ENCODE data around the gene SMIM45.

The SMIM45 gene

GRCh38 chr22:41971431-41971830 lies 19.5 kb downstream of the SMIM45 start:
- Histone ChIP-seq H3K27me3 (ENCODE audit: control insufficient read depth, insufficient read depth, low read length) (peaks cover 32% of the 10 kb centered on the region), H3K27ac (ENCODE audit: low read length) (no peak overlapping the region), H3K4me1 (ENCODE audit: control insufficient read depth, insufficient read depth, low read length) (peaks cover 3% of the 10 kb centered on the region), H3K36me3 (ENCODE audit: control insufficient read depth, insufficient read depth, low read length) (no peaks in the 10 kb centered on the region), H3K9me3 (ENCODE audit: control insufficient read depth, low read depth, low read length) (no peaks in the 10 kb centered on the region), H3K4me3 (ENCODE audit: low read length) (no peak overlapping the region)
- no peak for DNase-seq
- WGBS (ENCODE audit: insufficient coverage, low lambda C conversion rate): no CpG with 5 or more reads among the region's 11 CpGs

DNA sequence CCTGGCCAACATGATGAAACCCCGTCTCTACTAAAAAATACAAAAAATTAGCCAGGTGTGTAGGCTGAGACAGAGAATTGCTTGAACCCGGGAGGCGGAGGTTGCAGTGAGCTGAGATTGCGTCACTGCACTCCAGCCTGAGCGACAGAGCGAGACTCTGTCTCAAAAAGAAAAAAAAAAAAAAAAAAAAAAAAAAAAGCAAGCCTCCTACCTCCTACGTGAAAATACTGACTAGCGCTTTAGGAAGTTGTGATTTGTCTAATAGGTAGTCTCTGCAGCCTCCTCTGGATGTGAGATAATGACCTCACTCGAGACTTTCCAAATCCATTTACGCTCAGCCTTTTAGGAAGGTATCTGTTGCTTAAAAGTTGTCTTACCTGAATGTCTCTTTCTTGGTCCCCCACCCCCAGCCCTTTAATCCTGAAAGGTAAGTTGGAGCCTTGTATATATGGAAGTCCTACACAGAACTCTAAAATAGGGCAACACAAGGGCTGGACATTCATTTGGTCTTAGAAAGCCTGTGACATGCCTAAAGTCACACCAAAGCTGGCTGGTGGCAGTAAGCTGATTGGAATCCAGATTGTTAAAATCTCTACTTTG lies 22.8 kb downstream of the SMIM45 start:
- no peaks in the 10 kb centered on the region for H3K4me1 ChIP-seq (ENCODE audit: control insufficient read depth, insufficient read depth, low read length)
- H3K4me3 ChIP-seq (ENCODE audit: low read length): no peak overlapping the region
- no peaks in the 10 kb centered on the region for H3K9me3 ChIP-seq (ENCODE audit: control insufficient read depth, low read depth, low read length)
- no peak overlapping the region for H3K27ac ChIP-seq (ENCODE audit: low read length)
- H3K27me3 ChIP-seq (ENCODE audit: control insufficient read depth, insufficient read depth, low read length): peaks cover 57% of the 10 kb centered on the region
- DNase-seq: no peak
- no CpG with 5 or more reads among the region's 10 CpGs for WGBS (ENCODE audit: insufficient coverage, low lambda C conversion rate)
- no peaks in the 10 kb centered on the region for H3K36me3 ChIP-seq (ENCODE audit: control insufficient read depth, insufficient read depth, low read length)

DNA sequence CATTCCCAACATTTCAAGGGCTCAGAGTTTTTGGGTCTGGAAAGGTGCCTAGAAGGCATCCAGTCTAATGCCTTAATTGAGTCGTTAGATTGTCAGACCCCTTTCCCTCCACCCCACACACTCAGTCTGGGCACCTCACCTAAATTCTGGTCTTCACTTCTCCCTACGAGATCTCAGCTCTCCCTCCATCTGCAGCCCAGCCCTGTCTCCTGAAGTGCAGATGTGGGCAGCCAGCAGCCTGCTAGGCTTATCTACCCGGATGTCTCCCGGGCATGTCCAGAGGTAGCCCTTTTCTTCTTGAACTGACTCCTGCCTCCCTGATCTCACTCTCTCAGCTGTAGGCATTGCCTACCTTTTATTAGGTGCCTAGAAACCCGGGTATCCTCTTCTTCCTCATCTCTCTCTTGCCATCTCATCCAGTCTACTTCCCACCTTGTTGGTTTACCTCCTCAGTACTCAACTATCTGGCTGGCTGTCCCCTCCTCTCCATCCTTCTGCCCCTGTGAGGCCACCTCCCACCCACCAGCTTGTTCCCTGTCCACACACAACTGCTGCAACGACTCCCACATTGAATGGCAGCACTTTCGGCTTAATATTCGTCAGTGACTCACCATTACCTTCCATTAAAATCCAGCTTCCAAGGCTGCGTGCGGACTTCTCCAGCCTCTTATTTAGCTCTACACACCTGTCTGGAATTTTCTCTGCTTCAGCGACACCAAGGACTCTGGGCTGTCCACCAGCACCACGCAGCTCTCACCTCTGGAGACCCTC lies 23.5 kb downstream of the SMIM45 start:
- no peak overlapping the region for H3K4me3 ChIP-seq (ENCODE audit: low read length)
- no peaks in the 10 kb centered on the region for H3K4me1 ChIP-seq (ENCODE audit: control insufficient read depth, insufficient read depth, low read length)
- 81% methylated on average over 3 of the region's 12 CpGs for WGBS (ENCODE audit: insufficient coverage, low lambda C conversion rate)
- no peaks in the 10 kb centered on the region for H3K9me3 ChIP-seq (ENCODE audit: control insufficient read depth, low read depth, low read length)
- no peak overlapping the region for H3K27ac ChIP-seq (ENCODE audit: low read length)
- no peaks in the 10 kb centered on the region for H3K36me3 ChIP-seq (ENCODE audit: control insufficient read depth, insufficient read depth, low read length)
- DNase-seq: no peak
- peaks cover 57% of the 10 kb centered on the region for H3K27me3 ChIP-seq (ENCODE audit: control insufficient read depth, insufficient read depth, low read length)

DNA sequence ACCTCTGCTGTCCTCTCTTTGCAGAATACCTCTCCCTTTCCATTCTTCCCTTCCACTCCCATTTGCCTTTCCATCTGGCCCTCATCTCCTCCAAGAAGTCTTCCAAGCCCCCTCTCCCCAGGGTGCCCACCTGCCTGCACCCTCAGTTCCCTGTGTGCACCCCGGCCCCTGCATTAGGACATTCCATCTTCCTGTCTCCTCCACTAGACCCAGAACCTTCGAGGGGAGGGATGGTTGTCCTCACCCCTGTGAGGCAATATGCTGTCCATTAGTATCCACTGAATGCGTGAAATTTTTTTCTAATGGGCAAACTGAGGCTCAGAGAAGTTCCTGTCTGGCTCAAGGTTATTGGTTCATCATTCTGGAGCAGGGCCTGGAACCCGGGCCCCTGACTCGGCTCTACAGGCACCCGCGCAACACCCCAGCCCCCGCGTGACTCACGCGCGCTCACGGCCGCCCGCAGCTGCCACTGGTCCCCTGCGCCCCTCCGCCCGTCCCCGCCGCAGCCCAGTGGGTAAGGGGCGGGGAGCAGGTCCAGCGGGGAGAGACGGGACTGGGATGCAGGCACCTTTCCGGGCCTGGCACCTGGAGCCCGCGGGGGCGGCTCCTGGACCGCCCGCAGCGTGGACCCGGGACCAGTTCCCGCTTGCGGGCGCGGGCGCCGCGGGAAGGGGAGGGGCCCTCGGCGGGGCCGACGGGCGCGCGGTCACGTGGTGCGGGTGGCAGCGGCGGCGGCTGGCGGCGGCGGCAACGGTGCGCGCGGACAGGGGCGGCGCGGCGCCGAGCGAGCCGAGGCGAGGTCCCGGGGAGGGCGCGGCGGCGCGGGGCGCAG lies 24.3 kb downstream of the SMIM45 start:
- no CpG with 5 or more reads among the region's 72 CpGs for WGBS (ENCODE audit: insufficient coverage, low lambda C conversion rate)
- Histone ChIP-seq H3K27me3 (ENCODE audit: control insufficient read depth, insufficient read depth, low read length) (peaks cover 57% of the 10 kb centered on the region), H3K4me3 (ENCODE audit: low read length) (peak overlapping the region; percentile 16), H3K9me3 (ENCODE audit: control insufficient read depth, low read depth, low read length) (no peaks in the 10 kb centered on the region), H3K4me1 (ENCODE audit: control insufficient read depth, insufficient read depth, low read length) (no peaks in the 10 kb centered on the region), H3K36me3 (ENCODE audit: control insufficient read depth, insufficient read depth, low read length) (no peaks in the 10 kb centered on the region), H3K27ac (ENCODE audit: low read length) (no peak overlapping the region)
- peak in 1 of 2 donors; percentile 59 for DNase-seq

DNA sequence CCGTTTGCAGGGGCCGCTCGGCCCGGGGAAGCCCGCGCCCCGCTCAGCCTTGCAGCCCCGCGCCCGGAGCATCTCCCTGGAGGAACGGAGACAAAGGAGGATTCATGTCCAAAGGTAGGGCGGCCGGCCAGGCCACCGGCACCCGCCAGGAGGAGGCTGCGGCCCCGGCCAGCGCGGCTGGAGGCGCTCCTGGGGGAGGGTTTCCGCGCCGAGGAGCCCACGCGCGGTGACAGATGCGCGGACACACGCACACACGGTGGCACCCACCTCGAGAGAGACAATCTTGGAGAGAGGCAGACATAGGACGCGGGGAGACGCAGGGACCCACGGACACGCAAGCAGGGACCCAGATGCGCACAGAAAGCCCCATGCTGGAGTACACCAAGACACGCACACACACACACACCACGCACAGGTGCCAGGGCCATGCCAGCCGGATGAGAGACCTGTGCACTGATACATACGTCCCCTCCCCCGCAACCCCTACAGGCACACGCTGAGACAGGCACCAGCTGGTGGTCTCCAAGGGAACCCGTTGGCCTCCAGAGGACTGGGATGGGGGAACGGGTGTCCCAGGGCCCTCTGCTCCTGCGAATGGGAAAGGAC lies 25.1 kb downstream of the SMIM45 start:
- Histone ChIP-seq H3K9me3 (ENCODE audit: control insufficient read depth, low read depth, low read length) (no peaks in the 10 kb centered on the region), H3K27ac (ENCODE audit: low read length) (no peak overlapping the region), H3K4me3 (ENCODE audit: low read length) (peak overlapping the region; percentile 14), H3K4me1 (ENCODE audit: control insufficient read depth, insufficient read depth, low read length) (no peaks in the 10 kb centered on the region), H3K27me3 (ENCODE audit: control insufficient read depth, insufficient read depth, low read length) (peaks cover 53% of the 10 kb centered on the region), H3K36me3 (ENCODE audit: control insufficient read depth, insufficient read depth, low read length) (no peaks in the 10 kb centered on the region)
- no peak for DNase-seq
- no CpG with 5 or more reads among the region's 46 CpGs for WGBS (ENCODE audit: insufficient coverage, low lambda C conversion rate)

- H3K4me3 ChIP-seq (ENCODE audit: low read length): no peak overlapping the region
- H3K27ac ChIP-seq (ENCODE audit: low read length): no peak overlapping the region
- no peak for DNase-seq
- peaks cover 43% of the 10 kb centered on the region for H3K27me3 ChIP-seq (ENCODE audit: control insufficient read depth, insufficient read depth, low read length)
- H3K36me3 ChIP-seq (ENCODE audit: control insufficient read depth, insufficient read depth, low read length): no peaks in the 10 kb centered on the region
- H3K9me3 ChIP-seq (ENCODE audit: control insufficient read depth, low read depth, low read length): no peaks in the 10 kb centered on the region
- no CpG with 5 or more reads among the region's 1 CpG for WGBS (ENCODE audit: insufficient coverage, low lambda C conversion rate)
- peaks cover 3% of the 10 kb centered on the region for H3K4me1 ChIP-seq (ENCODE audit: control insufficient read depth, insufficient read depth, low read length)
These were observed 26.8 kb downstream of the SMIM45 start for GRCh38 chr22:41978732-41979131.

DNA sequence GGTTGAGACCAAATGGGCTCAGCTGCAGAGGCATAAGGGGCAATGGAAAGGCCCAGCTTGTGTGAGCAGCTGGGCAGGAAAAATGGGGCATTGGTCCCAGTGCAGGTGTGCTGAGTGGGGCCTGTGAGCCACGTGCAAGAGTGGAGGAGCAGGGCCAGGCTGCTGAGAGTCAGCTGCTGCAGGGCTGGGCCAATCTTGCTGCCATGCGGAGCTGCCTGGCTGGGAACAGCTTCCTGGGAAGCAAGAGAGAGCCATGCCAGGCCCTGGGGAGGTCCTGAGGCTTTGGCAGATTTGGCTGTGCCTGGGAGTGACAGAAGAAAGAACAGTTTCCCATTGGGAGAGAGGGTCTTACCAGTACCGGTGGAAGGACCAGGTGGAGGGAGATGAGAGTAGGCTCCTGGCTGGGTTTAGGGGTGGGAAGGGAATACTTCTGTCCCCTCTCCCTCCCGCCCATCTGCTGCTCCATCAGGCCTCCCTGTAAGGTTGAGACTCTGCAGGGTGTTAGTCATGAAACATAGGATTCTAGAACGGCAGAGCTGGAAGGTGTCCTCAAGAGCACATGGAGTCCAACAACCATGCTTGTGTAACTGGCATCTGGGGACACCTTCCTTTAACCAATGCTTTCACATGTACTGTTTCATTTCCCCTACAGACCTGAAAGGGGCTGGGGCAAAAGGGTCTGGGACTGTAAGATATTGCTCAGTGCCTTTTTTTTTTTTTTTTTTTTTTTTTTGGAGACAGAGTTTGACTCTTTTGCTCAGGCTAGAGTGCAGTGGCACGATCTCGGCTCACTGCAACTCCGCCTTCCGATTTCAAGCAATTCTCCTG lies 27.7 kb downstream of the SMIM45 start:
- Histone ChIP-seq H3K9me3 (ENCODE audit: control insufficient read depth, low read depth, low read length) (no peaks in the 10 kb centered on the region), H3K4me3 (ENCODE audit: low read length) (no peak overlapping the region), H3K4me1 (ENCODE audit: control insufficient read depth, insufficient read depth, low read length) (peaks cover 3% of the 10 kb centered on the region), H3K27me3 (ENCODE audit: control insufficient read depth, insufficient read depth, low read length) (peaks cover 42% of the 10 kb centered on the region), H3K27ac (ENCODE audit: low read length) (no peak overlapping the region), H3K36me3 (ENCODE audit: control insufficient read depth, insufficient read depth, low read length) (no peaks in the 10 kb centered on the region)
- DNase-seq: no peak
- no CpG with 5 or more reads among the region's 9 CpGs for WGBS (ENCODE audit: insufficient coverage, low lambda C conversion rate)

GRCh38 chr22:41982865-41983264 lies 30.9 kb downstream of the SMIM45 start:
- Histone ChIP-seq H3K4me3 (ENCODE audit: low read length) (no peak overlapping the region), H3K27me3 (ENCODE audit: control insufficient read depth, insufficient read depth, low read length) (peaks cover 12% of the 10 kb centered on the region), H3K36me3 (ENCODE audit: control insufficient read depth, insufficient read depth, low read length) (no peaks in the 10 kb centered on the region), H3K9me3 (ENCODE audit: control insufficient read depth, low read depth, low read length) (no peaks in the 10 kb centered on the region), H3K27ac (ENCODE audit: low read length) (peak overlapping the region; percentile 47), H3K4me1 (ENCODE audit: control insufficient read depth, insufficient read depth, low read length) (peaks cover 3% of the 10 kb centered on the region)
- DNase-seq: peak; percentile 49 to 59
- 80% methylated on average over 1 of the region's 5 CpGs for WGBS (ENCODE audit: insufficient coverage, low lambda C conversion rate)

- H3K36me3 ChIP-seq (ENCODE audit: control insufficient read depth, insufficient read depth, low read length): no peaks in the 10 kb centered on the region
- H3K4me3 ChIP-seq (ENCODE audit: low read length): no peak overlapping the region
- 100% methylated on average over 1 of the region's 6 CpGs for WGBS (ENCODE audit: insufficient coverage, low lambda C conversion rate)
- H3K27me3 ChIP-seq (ENCODE audit: control insufficient read depth, insufficient read depth, low read length): peaks cover 5% of the 10 kb centered on the region
- H3K27ac ChIP-seq (ENCODE audit: low read length): peak overlapping the region; percentile 47
- DNase-seq: no peak
- peaks cover 3% of the 10 kb centered on the region for H3K4me1 ChIP-seq (ENCODE audit: control insufficient read depth, insufficient read depth, low read length)
- H3K9me3 ChIP-seq (ENCODE audit: control insufficient read depth, low read depth, low read length): no peaks in the 10 kb centered on the region
These were observed 31.8 kb downstream of the SMIM45 start for GRCh38 chr22:41983513-41984405.

Data from large intestine (tissue), 3 donors.